Stimulated activated CD4-positive, alpha-beta T cell treated with anti-CD3 and anti-CD28 coated beads, Interleukin-4, amount 100 ng/mL, for 4 hours (primary cell): ENCODE measurements around the gene HDAC9.

ENCODE experiments used
- DNase-seq, 2 experiments: peaks; one replicate each; pipeline ENCODE4 v3.0.0-alpha.2; 2020

Gene HDAC9

GRCh38 chr7:18753972-18754610, 258.5 kb downstream of the HDAC9 start:
- DNase-seq: no peak

DNA sequence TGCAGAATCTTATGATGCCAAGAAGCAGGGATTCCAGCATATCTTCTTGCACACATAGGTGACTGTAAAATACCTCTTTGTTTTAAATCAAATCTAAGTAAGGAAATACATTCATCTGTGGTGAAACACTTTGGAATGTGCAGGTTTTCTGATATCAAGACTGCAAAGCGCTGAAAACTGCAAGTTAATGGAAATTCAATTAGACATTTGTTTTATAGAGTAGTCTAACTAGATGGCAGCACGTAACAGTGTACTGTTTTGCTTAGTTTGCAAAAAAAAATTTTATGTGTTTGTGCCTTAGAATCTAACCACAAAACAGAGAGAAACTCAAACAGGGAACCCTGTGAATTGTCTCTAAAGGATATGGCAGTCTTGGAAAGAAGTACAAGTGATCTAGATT, 259.2 kb downstream of the HDAC9 start:
- no peak for DNase-seq

DNA sequence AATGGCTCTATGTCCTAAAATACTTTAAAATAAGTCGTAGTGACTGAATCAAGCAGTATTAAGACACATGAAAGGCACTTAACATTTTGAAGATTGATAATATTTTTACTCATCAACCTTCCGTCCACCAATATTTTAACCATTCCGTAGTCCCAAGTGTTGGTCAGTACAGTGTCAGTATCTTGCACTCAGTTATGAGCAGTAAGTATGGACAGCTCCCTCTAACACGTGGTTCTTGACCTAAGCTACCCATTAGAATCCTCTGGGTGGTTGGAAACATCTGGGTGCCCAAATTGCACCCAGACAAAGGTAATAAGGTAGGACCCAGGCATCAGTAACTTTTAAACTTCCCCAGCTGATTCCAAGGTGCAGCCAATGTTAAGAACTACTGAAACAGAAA, 260.2 kb downstream of the HDAC9 start:
- no peak for DNase-seq

DNA sequence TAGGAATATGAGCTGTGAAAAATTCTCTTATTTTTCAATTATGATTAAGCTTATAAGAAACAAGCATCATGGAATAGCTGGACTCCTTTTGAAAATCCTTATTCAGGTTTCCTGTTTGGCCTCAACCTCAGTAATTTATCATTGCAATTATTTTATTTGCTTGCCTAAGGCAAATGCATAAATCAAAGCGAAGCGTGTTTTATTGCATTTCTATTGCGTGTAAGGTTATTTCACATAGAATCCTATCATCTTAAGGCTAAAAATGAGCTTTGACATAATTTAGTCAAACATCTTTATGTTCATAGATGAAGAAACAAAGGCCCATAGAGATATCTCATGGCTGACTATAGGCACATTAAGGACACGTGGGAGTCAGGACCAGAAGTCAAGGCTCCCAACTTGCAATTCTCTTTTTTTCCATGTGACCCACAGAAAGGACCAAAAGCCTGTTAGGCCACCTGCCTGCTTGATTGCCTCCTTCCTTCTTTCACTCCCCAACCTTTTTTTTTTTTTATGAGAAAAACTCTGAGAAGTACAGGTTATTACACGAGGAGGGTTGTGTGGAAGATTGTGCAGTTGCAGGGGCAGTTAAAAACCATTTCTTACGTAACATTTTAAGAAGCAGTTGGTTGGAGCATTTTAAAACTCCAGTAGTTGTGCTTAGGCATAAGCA, 261.0 kb downstream of the HDAC9 start:
- DNase-seq: no peak

DNA sequence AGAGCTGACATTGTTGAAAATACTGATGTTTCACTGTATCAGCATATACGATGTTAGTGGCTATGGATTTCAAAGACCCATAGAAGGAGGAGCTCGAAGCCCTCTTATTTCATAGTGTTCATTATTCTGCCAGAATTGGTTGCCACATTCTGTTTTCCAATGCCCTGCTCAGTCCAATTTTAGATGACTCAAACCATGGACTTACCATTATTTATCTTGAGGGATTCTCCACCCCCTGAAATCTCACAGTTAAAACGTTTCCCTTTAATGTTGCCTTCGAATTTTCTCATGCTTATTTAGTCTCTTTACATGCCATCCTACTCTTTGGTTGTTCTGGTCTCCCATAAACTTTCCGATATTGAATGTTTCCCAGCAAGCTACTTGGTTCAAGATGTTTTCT, 264.5 kb downstream of the HDAC9 start:
- DNase-seq: no peak

DNA sequence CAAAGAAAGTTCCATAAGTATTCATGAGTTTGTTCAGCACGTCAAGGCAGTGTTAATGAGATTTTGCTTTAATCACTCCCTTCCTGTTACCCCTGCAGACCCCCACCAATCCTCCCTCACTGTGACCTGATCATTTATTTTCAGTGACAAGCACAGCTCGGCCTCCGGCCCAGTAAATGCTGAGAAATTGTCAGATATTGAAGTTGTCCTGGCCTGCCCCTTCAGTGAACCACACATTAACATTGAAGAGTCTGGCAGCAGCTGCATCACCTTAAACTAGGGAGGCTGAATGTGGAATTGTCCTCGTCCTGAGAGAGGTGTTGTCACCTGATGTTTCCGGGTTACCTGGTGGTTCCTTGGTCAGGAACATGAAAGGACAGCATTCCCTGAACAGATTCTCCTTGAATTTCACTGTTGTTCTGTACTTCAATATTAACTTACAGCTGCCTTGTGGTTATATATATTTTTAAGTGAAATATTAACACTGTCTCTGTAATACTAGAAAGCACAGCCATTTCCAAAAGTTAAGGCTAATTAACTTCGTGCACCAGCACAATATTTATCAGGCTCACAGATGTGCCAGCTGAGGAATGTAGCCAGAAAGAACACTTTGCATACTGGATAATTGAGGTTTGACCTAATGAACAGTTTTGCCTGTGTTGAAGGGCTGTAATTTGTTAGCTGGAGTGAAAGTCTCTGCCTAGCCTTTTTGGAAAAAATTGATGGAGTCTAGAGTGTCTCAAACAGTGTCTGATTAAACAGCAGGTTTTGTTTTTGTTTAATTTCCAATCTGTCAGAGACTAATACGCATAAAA, 265.3 kb downstream of the HDAC9 start:
- DNase-seq: no peak

- DNase-seq: no peak
These were observed 266.6 kb downstream of the HDAC9 start for GRCh38 chr7:18762189-18762588.

GRCh38 chr7:18768256-18768655, 272.7 kb downstream of the HDAC9 start:
- DNase-seq: no peak

DNA sequence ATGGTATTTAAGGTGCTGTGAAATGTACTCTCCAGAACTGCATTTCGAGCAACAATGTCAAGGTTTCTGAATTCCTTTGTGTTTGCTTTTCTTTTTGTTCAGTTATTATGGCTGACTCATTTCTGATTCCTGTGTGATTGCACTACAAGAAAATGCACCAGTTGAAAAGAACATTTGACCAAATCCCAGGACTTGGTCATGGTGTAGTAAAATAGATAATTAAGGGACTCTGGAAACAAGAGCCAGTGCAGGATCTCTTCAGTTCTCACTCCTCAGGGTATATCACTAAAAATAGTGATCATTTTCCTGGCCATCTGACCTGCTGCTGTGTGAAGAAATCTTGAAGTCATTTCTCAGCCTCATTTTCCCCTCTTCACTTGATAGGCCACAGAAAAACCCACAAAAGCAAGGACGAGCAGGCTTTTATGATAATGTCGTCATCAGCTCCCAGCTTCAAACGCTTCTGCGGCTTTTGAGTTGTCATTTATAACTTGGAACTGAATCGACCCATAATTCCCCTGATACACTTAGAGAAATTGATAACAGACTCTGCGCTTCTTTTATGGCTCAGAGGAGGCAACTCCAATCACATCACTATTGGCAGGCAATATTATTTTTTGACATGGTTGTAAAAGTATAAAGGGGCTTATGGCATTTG, 274.7 kb downstream of the HDAC9 start:
- no peak for DNase-seq

GRCh38 chr7:18770822-18771221, 275.3 kb downstream of the HDAC9 start:
- no peak for DNase-seq

GRCh38 chr7:18771834-18772566, 276.5 kb downstream of the HDAC9 start:
- DNase-seq: no peak

DNA sequence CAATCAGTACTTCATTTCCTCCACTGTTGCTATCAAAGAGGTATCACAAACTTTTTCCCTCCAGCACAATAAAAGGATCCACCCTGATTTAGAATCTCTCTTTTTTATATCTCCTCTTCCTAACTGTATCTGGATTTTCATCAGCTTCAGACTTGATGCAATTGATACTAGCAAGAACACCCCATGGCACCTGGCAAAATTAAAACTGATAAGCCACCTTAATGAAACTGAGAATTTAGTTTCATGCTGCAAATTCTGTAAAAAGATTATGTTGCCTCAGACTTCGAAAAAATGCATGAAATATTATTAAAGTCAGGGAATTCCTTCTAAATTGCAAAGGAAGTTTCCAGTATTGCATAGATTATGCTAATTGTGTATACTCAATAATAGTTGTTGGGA, 277.0 kb downstream of the HDAC9 start:
- no peak for DNase-seq

DNA sequence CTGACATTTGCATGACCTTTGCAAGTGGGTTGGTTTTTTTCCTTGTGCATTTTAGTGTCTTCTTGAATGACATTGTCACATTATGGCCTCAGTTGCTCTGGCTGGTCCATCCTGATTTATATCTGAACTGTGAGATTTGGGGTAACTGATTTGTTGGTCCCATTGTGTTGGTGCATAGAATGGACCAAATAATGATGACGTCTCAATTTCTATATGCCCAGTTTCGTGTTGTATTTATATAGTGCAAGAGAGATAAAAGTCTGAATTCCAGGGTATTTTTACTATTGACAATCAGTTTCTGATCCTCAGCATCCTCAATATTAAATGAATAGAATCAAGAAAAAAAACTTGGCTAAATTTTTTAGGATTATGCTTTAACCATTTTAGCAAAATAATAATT, 281.8 kb downstream of the HDAC9 start:
- DNase-seq: no peak

GRCh38 chr7:18778594-18778993, 283.0 kb downstream of the HDAC9 start:
- DNase-seq: no peak

DNA sequence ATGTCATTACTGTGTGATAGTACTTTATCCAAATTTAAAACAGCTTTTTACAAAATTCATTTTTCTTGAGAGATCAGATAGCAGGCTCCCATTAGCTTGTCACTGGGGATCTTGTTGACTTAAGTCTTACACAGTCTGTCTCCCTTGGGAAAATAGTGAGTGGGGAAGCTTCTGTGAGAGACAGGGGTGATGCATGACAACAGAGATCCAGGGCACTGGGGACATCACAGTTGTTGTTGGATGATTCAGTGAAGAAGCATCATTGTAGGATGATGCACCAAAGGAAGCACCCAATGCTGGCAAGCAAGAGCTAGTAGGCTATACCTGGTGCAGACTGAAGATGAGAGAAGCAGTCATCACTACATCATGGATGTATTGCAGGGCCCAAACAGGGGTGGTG, 284.7 kb downstream of the HDAC9 start:
- no peak for DNase-seq

DNA sequence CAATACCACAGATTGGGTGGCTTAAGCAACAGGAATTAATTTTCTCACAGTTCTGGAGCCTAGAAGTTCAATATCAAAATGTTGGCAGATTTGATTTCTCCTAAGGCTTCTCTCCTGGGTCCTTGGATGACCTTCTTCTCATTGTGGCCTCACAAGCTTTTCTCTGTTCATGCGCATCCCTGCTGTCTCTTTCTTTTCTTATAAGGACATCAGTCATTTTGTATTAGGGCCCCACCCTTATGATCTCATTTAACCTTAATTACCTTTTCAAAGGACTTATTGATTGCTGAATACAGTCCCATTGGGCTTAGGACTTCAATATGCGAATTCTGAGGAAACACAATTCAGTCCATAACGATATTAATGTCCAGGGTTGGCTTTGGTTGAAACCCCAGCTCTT, 285.4 kb downstream of the HDAC9 start:
- no peak for DNase-seq

GRCh38 chr7:18786196-18786727, 290.7 kb downstream of the HDAC9 start:
- DNase-seq: no peak

GRCh38 chr7:18786796-18787195, 291.2 kb downstream of the HDAC9 start:
- DNase-seq: no peak

DNA sequence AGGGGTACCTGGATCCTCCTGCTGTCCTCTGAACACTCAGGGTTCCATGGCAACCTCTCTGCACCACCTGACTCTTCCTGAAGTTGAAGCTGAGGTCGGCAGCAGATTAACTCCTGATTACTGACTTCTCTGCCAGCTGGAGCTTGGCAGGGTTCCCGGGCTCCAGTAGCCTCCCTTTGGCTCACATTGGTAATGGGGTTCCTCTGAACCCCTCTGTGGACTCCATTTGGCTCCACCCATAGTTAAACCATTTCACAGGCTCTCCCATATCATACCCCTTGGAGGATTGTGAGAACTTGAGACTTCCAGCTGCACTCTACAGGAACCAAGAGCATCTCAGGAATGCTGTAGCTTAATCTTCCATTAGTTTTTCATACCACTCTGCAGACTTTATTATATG, 292.5 kb downstream of the HDAC9 start:
- DNase-seq: no peak

DNA sequence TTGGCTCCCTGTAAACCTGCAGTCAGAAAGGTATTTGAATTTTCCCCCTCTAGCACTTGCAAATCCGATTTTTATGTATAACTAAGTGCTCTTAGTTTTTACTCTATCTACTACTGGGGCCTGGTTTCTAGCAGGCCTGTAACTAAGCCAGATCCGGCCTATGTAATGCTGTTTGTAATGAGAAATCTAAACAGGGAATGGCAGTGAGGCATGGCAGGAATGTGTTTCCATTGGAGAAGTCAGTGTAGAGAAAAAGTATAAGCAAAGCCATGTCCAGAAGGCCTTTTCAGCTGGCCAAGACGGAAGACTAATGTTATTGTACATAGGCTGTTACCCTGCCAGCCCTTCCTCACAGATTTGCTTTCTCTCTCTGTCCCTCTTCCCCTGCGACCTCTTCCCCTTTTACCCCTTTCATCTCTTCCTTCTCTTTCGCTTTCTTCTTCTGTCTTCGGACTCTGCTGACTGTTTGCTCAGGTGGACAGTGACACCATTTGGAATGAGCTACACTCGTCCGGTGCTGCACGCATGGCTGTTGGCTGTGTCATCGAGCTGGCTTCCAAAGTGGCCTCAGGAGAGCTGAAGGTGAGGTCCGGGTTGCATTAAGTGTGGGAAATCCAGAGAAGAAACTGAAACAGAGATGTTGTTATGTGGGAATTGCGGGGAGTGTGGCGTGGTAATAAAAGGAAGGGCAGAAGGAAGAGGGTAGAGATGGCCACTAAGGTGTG, 297.5 kb downstream of the HDAC9 start:
- no peak for DNase-seq

GRCh38 chr7:18796216-18796615, 300.7 kb downstream of the HDAC9 start:
- DNase-seq: no peak
